ENCODE data around the gene USE1. TPM values are rescaled to one million over a fixed set of nuclear protein-coding genes. Genes with fewer than 3 reads are reported as not detected.

The USE1 gene
- total RNA-seq, 1 donor from 2014 or later = 31.3 TPM

DNA sequence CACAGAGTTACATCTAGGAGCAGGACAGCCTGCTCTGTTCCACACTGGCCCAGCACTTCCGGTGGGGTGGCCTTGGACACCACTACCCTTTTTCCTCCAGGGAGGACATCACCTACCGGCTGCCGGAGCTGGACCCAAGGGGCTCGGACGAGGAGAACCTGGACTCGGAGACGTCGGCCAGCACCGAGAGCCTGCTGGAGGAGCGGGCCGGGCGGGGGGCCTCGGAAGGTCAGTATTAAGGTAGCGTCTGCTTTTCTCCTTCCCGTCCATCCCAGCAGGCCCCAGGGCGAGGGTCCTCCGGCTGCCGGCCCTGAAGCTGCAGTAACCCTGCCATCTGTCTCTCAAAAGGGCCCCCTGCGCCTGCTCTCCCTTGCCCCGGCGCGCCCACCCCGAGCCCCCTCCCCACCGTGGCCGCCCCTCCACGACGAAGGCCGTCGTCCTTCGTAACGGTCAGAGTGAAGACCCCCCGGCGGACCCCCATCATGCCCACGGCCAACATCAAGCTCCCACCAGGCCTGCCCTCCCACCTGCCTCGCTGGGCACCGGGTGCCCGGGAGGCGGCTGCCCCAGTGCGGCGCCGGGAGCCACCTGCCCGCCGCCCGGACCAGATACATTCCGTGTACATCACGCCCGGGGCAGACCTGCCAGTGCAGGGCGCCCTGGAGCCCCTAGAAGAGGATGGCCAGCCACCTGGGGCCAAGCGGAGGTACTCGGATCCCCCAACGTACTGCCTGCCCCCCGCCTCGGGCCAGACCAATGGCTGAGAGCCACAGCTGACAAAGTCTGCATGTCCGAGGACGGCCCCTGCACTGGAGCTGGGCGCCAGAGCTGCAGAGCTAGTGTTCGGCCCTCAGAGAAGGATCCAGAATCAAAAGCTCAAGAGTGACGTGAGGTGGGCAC, 3.4 kb upstream of the USE1 start:
- Mint-ChIP-seq H3K27me3 (no peaks in the 10 kb centered on the region), H3K4me3 (no peak overlapping the region), H3K27ac (no peak overlapping the region), H3K4me1 (peaks cover 21% of the 10 kb centered on the region), H3K36me3 (ENCODE audit: low read depth) (peaks cover 47% of the 10 kb centered on the region), H3K9me3 (no peaks in the 10 kb centered on the region)
- intact Hi-C loops (cut with micrococcal nuclease) = no loop called here
- DNase-seq = no peak

GRCh38 chr19:17213334-17213733, 1.8 kb upstream of the USE1 start:
- Mint-ChIP-seq H3K27me3 (no peaks in the 10 kb centered on the region), H3K9me3 (no peaks in the 10 kb centered on the region), H3K4me3 (no peak overlapping the region), H3K27ac (no peak overlapping the region), H3K36me3 (ENCODE audit: low read depth) (peaks cover 59% of the 10 kb centered on the region), H3K4me1 (peaks cover 21% of the 10 kb centered on the region)
- DNase-seq = no peak
- intact Hi-C loops (cut with micrococcal nuclease) = no loop called here

DNA sequence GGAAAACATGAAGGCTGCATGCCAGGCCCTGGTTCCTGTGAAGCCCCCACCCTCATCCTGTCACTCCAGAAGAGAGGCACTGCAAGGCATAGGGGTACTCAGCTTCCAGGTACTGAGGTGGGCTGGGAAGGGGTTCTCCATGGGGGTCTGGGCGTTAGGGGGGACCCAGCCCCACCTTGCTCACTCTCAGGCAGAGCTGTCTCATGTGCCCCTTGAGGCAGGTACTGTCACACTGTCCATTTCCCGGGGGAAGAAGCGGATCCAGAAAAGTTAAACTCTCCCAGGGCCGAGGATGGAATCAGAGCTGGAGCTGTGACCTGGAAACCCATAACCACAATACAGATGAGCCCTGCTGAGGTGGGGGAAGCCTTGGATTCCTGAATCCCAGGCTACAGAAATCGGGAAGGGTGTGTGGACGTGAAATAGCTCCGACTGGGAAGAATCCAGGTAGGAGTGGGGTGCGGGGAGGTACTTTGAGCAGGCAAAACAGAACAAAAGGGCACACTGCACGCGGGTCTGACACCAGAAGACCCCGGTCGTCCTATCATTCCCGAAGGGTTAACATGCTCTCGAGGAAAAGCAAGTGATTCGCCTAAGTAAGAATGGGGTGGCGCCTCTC, 540 bp upstream of the USE1 start:
- peak overlapping the region; percentile 97 for H3K27ac Mint-ChIP-seq
- DNase-seq = no peak
- H3K4me1 Mint-ChIP-seq = peaks cover 14% of the 10 kb centered on the region
- intact Hi-C loops (cut with micrococcal nuclease) = loop anchor here (1.0 to 2.0 kb wide), 2 partner anchors 12 to 52 kb away; partner anchors contain the start of genes BABAM1 and OCEL1
- H3K36me3 Mint-ChIP-seq (ENCODE audit: low read depth) = peaks cover 53% of the 10 kb centered on the region
- H3K27me3 Mint-ChIP-seq = no peaks in the 10 kb centered on the region
- H3K9me3 Mint-ChIP-seq = no peaks in the 10 kb centered on the region
- peak overlapping the region; percentile 86 for H3K4me3 Mint-ChIP-seq

GRCh38 chr19:17216058-17216670, 1.0 kb downstream of the USE1 start:
- H3K27ac Mint-ChIP-seq = peak overlapping the region; percentile 97
- no peaks in the 10 kb centered on the region for H3K9me3 Mint-ChIP-seq
- H3K27me3 Mint-ChIP-seq = no peaks in the 10 kb centered on the region
- peak overlapping the region; percentile 86 for H3K4me3 Mint-ChIP-seq
- DNase-seq = no peak
- H3K4me1 Mint-ChIP-seq = peaks cover 10% of the 10 kb centered on the region
- peaks cover 45% of the 10 kb centered on the region for H3K36me3 Mint-ChIP-seq (ENCODE audit: low read depth)
- intact Hi-C loops (cut with micrococcal nuclease) = no loop called here

GRCh38 chr19:17219286-17219685, 4.1 kb downstream of the USE1 start:
- DNase-seq = no peak
- intact Hi-C loops (cut with micrococcal nuclease) = no loop called here
- no peaks in the 10 kb centered on the region for H3K27me3 Mint-ChIP-seq
- H3K9me3 Mint-ChIP-seq = no peaks in the 10 kb centered on the region
- peaks cover 10% of the 10 kb centered on the region for H3K4me1 Mint-ChIP-seq
- H3K4me3 Mint-ChIP-seq = no peak overlapping the region
- H3K36me3 Mint-ChIP-seq (ENCODE audit: low read depth) = peaks cover 31% of the 10 kb centered on the region
- no peak overlapping the region for H3K27ac Mint-ChIP-seq

DNA sequence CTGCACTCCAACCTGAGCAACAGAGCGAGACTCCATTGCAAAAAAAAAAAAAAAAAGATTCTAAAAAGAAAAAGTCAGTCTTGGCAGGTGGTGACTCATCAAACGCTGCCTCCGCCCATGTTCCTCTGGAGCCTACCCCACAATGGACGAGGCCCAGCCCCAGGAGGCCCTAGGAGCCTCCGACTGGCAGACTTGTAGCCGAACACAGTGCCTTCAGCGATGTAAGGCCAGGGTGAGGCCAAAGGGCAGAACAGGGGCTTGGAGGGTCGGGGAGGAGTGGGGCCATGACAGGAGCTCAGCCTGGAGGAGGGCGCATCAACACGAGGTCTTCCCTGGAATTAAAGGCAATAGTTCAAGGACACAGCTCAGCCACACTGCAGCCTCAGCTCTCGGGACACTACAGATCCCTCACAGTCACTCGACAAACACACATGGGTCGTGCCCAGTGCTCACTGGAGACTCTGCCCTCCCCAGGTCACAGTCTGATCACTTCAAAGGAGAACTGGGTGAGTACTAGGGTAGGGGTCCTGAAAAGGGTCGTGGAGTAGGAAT, 5.1 kb downstream of the USE1 start:
- no peak overlapping the region for H3K4me3 Mint-ChIP-seq
- H3K9me3 Mint-ChIP-seq = no peaks in the 10 kb centered on the region
- intact Hi-C loops (cut with micrococcal nuclease) = no loop called here
- H3K27me3 Mint-ChIP-seq = no peaks in the 10 kb centered on the region
- DNase-seq = no peak
- H3K27ac Mint-ChIP-seq = no peak overlapping the region
- H3K4me1 Mint-ChIP-seq = peaks cover 5% of the 10 kb centered on the region
- H3K36me3 Mint-ChIP-seq (ENCODE audit: low read depth) = peaks cover 29% of the 10 kb centered on the region

GRCh38 chr19:17225053-17225452, 9.9 kb downstream of the USE1 start:
- H3K4me3 Mint-ChIP-seq = peak overlapping the region; percentile 66
- H3K9me3 Mint-ChIP-seq = no peaks in the 10 kb centered on the region
- peaks cover 3% of the 10 kb centered on the region for H3K4me1 Mint-ChIP-seq
- H3K27ac Mint-ChIP-seq = no peak overlapping the region
- H3K27me3 Mint-ChIP-seq = no peaks in the 10 kb centered on the region
- DNase-seq = no peak
- H3K36me3 Mint-ChIP-seq (ENCODE audit: low read depth) = no peaks in the 10 kb centered on the region
- intact Hi-C loops (cut with micrococcal nuclease) = loop anchor here (5.0 kb wide), 1 partner anchor 82 kb away; the partner anchor contains the start of genes DDA1 and MRPL34

GRCh38 chr19:17226002-17226933, 11.1 kb downstream of the USE1 start, which contains the start of gene OCEL1:
TSS of gene OCEL1 (plus strand) at chr19:17226226. CDS start at chr19:17226248, 22 bp downstream.
- H3K27me3 Mint-ChIP-seq = no peaks in the 10 kb centered on the region
- peak; percentile 99 for DNase-seq
- H3K36me3 Mint-ChIP-seq (ENCODE audit: low read depth) = peaks cover 2% of the 10 kb centered on the region
- intact Hi-C loops (cut with micrococcal nuclease) = loop anchor here (1.0 to 5.0 kb wide), 3 partner anchors 9 to 81 kb away; partner anchors contain the start of genes DDA1, MRPL34 and USE1
- H3K4me3 Mint-ChIP-seq = peak within 1 kb of the TSS; percentile 95
- peak within 1 kb of the TSS; percentile 99 for H3K27ac Mint-ChIP-seq
- no peaks in the 10 kb centered on the region for H3K9me3 Mint-ChIP-seq
- H3K4me1 Mint-ChIP-seq = peaks cover 3% of the 10 kb centered on the region

GRCh38 chr19:17227798-17228367, 12.7 kb downstream of the USE1 start:
- intact Hi-C loops (cut with micrococcal nuclease) = loop anchor here (5.0 kb wide), 1 partner anchor 79 kb away; the partner anchor contains the start of genes DDA1 and MRPL34
- Mint-ChIP-seq H3K4me1 (peaks cover 3% of the 10 kb centered on the region), H3K27ac (no peak overlapping the region), H3K9me3 (no peaks in the 10 kb centered on the region), H3K36me3 (ENCODE audit: low read depth) (peaks cover 7% of the 10 kb centered on the region), H3K27me3 (no peaks in the 10 kb centered on the region), H3K4me3 (no peak overlapping the region)
- DNase-seq = no peak

DNA sequence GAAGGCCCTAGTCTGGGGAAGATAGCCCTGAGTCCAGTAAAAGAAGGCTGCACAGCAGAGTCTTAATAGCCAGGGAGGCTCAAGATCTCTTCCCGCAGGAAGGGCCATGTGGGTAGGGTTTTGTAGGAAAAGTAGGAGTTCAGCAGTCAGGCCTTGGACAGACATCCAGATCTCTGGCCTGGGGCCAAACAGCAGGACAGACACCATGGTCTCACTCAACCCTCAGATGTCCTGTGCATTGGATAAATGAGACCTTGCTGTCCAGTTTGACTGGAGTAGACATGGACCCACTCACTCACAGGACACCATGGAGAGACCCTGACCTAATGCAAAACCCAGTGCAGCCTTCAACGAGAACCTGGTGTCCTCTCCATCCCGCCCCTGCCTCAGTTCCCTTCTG, 14.7 kb downstream of the USE1 start:
- no peak overlapping the region for H3K4me3 Mint-ChIP-seq
- H3K36me3 Mint-ChIP-seq (ENCODE audit: low read depth) = peaks cover 9% of the 10 kb centered on the region
- no peaks in the 10 kb centered on the region for H3K27me3 Mint-ChIP-seq
- no peak for DNase-seq
- H3K9me3 Mint-ChIP-seq = no peaks in the 10 kb centered on the region
- intact Hi-C loops (cut with micrococcal nuclease) = loop anchor here (5.0 to 10.0 kb wide), 2 partner anchors 55 to 77 kb away; partner anchors contain the start of genes ANKLE1, DDA1 and MRPL34
- H3K4me1 Mint-ChIP-seq = peaks cover 6% of the 10 kb centered on the region
- H3K27ac Mint-ChIP-seq = no peak overlapping the region

DNA sequence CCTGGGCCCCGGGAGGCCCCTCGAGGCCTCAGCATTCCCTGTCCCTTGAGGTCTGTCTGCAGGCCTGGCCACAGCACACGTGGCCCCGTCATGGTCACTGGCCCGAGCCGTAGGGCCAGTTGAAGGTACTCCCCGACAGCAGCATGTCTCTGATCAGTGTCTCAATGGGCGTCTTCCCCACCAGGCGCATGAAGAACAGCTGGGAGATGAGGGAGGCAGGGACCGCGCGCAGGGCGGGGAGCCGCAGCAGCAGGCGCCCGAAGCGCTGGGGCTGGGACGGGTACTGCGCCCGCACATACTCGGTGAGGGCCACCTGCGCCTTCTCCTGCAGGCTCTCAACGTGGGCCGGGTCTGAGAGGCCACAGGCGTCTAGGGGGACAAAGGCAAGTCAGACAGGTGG, 17.1 kb downstream of the USE1 start:
- Mint-ChIP-seq H3K27me3 (no peaks in the 10 kb centered on the region), H3K36me3 (ENCODE audit: low read depth) (peaks cover 9% of the 10 kb centered on the region), H3K4me3 (no peak overlapping the region), H3K27ac (no peak overlapping the region), H3K9me3 (no peaks in the 10 kb centered on the region), H3K4me1 (peaks cover 3% of the 10 kb centered on the region)
- intact Hi-C loops (cut with micrococcal nuclease) = loop anchor here (10.0 kb wide), 1 partner anchor 53 kb away; the partner anchor contains the start of gene ANKLE1
- no peak for DNase-seq

GRCh38 chr19:17234911-17235299, 19.7 kb downstream of the USE1 start:
- Mint-ChIP-seq H3K27ac (peak overlapping the region; percentile 86), H3K4me3 (peak overlapping the region; percentile 84), H3K4me1 (peaks cover 5% of the 10 kb centered on the region), H3K36me3 (ENCODE audit: low read depth) (peaks cover 9% of the 10 kb centered on the region), H3K9me3 (no peaks in the 10 kb centered on the region), H3K27me3 (no peaks in the 10 kb centered on the region)
- intact Hi-C loops (cut with micrococcal nuclease) = loop anchor here (1.0 to 10.0 kb wide), 3 partner anchors 9 to 160 kb away; partner anchors contain the start of genes ANKLE1, HAUS8, MYO9B and OCEL1
- peak; percentile 92 for DNase-seq

Data from activated CD4-positive, alpha-beta T cell treated with anti-CD3 and anti-CD28 coated beads, Interleukin-2, amount 10 ng/mL, durations not matched to agents 24 days and 14 days (primary cell).